NCI-H82 treated with DMSO at 0.1 percent for 48 hours (cell line): Measurements from ENCODE around the gene USP54.
"Not testable (repeated sequence)": the region's sequence is repeated elsewhere in the genome, so short reads cannot be mapped to it uniquely, and the experiment has no call there.

Source experiments
- DNase-seq: peaks from one replicate; lab custom pipeline; 2025; ENCODE audit not compliant: unreplicated experiment; lab: John Stamatoyannopoulos, UW

USP54 gene

GRCh38 chr10:73591935-73592699 lies 975 bp upstream of the USP54 start:
- DNase-seq, result peak; percentile 1

GRCh38 chr10:73589563-73590126 lies 1.5 kb downstream of the USP54 start:
- DNase-seq, result no peak

- no peak for DNase-seq
These were observed 2.5 kb downstream of the USP54 start for GRCh38 chr10:73588656-73589055.

DNA sequence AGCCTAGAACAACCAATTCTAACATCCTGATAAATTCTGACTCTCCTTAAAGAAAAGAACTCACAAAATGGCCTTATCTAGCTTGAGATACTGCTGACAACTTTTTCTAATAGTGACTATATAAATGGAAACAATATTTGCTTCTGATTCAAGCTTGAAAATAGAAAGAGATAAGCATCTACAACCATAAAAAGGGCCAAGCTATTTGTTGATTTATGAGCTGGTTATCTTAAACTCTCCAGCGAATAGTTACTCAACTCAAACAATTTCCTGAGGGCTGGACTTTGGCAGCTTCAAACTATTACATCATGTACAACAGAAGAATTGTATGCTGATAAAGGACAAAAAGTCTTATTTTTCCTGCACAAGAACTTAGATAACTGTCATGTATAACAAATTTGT lies 4.6 kb downstream of the USP54 start:
- DNase-seq, result no peak

- no peak for DNase-seq
These were observed 5.8 kb downstream of the USP54 start for GRCh38 chr10:73585327-73585726.

- no peak for DNase-seq
These were observed 6.4 kb downstream of the USP54 start for GRCh38 chr10:73584737-73585136.

GRCh38 chr10:73581918-73582317 lies 9.2 kb downstream of the USP54 start:
- no peak for DNase-seq

- DNase-seq, result not testable (repeated sequence)
These were observed 12.2 kb downstream of the USP54 start for GRCh38 chr10:73578927-73579326.

GRCh38 chr10:73577788-73578187 lies 13.4 kb downstream of the USP54 start:
- DNase-seq, result no peak

GRCh38 chr10:73576890-73577591 lies 14.1 kb downstream of the USP54 start:
- DNase-seq, result no peak

DNA sequence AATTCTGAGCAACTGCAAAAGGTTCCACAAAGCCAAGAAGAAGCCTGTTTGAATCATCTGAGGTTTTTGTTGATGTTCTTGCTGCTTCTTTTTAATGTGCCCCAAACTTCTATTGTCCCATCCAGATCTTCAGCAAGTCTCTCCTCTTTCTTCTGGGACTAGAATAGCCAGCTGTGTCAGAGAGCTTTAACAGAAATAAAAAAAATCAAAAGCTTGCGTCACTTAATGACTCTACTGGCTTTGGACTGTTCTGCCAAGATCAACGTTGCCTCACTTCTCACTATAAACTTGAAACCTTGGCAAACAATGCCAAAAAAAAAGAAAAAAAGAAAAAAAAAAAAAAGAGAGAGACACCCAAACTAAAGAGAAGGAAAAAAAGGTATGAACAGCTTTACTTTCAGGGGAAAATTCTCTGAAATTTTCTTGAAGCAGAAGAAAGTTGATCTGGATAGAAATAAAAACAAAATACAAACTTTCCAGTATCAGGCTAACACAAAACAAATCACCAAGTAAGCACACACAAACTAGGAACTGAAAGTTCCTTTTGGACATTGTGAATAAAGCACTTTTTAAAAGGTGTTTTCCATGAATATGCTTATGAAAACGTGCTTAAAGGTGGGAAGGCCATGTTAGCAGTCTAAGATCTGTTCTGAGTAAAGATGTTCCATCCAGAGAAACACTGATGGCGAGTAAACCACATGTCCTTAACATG lies 14.8 kb downstream of the USP54 start:
- DNase-seq, result no peak

DNA sequence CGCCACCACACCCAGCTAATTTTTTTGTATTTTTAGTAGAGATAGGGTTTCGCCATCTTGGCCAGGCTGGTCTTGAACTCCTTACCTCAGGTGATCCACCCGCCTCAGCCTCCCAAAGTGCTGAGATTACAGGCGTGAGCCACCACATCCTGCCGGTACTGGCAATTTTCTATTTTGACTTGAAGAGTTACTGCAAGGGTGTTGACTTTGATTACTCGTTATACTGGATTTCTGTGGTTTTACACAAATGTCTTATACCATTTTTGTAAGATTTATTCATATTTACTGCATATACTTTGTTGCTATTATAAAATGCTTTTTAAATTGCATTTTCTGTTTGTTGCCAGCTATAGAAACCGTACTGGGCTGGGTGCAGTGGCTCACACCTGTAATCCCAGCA lies 24.1 kb downstream of the USP54 start:
- not testable (repeated sequence) for DNase-seq

GRCh38 chr10:73561192-73561591 lies 29.9 kb downstream of the USP54 start:
- DNase-seq, result no peak

GRCh38 chr10:73559590-73559989 lies 31.6 kb downstream of the USP54 start:
- DNase-seq, result no peak

DNA sequence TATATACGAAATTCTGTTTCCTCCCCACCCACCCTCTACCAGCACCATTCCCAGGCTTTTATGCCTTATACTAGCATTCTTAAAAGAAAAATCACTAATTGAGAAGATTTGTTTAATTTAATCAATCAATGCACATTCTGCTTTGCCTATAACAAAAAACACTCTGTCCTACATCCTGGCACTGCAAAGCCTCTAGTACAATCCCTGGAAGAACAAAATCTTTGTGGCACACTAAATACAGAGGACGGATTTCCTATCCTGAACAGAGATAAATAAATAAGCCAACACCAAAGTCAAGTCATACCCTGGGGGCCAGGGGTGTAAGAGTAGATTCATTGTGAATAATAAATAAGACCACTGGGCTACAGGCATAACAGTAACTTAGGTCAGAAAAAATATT lies 34.3 kb downstream of the USP54 start:
- DNase-seq, result no peak

- no peak for DNase-seq
These were observed 36.4 kb downstream of the USP54 start for GRCh38 chr10:73554721-73555120.

DNA sequence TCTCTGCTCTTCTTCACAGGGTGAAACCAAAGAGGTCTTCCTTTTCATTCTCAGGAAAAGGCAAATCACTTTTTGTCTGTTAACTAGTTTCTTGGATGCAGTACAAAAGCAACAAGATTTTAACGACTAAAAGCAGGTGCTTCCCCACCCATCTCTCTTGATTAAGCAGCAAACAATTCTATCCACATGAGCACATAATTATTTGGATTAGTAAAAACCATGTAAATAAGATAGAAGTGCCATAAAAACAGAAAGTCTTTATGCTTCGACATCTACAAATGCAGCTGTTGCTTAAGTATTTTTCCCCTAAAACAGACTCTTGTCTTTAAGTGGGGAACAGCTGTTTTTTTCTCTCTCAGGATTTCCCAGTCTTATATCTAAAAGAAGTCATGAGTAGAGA lies 37.4 kb downstream of the USP54 start:
- DNase-seq, result no peak

DNA sequence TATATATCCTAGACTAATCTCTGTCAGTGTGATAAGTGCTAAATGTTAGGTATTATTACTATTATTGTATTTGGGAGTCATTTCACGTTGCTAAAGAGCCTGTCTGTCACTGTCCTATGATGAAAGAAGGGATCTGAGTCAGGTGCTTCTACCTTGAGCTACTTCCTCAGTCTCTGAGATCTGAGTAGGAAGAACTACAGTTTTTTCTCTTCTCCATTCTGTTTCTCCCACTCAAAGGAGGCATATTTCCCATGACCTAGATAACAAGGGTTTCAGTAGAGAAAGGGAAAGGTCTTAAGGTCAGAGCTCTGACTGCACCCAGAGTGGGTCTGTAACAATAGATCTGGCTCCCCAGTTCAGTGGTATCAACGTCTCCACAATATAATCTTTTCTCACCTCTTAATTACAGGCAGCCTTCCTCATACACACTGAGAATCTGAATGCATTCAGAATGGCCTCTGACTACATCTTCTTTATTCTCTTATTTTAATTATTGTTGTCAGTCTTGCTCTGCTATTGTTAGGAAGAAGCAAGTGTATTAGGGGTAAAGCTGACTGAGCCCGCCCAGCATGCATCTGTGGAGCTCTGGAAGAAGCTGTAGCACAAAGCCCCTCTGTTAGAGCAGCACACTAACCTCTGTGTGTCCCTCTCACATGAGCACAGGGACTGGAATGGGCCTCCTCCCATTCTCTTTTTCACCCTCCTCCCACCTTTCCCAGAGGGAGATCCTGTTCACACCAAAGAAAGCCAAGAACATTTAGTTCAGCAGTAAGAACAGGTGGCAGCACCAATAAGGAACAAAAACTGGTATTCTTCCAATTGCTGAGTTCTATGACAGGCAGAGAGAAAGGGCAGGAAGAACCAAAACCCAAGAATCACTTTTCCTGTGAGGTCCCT lies 38.1 kb downstream of the USP54 start:
- no peak for DNase-seq

DNA sequence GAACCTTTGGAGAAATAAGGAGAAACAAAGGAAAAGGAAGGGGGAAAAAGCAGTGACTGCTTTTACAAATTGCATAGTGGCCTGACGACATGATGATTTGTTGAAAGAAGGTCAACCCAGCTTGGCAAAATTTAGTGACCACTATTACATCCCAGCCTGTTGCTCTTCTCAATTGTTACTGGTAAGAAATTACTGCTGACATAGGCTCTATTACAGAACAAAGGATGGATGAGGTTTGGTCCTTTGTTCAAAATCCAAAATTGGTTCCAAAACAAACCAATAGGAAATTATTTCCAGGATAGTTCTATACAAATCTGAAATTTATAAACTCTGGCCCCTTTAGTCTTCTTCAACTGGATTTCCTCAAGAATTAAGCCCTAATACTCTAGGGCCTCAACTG lies 39.6 kb downstream of the USP54 start:
- no peak for DNase-seq

GRCh38 chr10:73545357-73545756 lies 45.8 kb downstream of the USP54 start:
- DNase-seq, result no peak

DNA sequence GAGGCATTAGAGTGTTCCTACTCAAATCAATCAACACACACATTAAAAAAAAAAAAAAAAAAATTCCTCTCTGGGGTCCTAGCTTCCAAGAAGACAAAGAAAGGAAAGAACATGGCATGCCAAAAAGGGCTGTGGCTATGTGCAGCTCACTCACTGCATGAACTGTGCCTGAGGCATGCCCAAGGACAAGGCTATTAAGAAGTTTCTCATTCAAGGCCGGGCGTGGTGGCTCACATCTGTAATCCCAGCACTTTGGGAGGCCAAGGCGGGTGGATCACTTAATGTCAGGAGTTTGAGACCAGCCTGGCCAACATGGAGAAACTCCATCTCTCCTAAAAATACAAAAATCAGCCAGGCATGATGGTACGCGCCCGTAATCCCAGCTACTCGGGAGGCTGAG lies 53.4 kb downstream of the USP54 start:
- no peak for DNase-seq
